AG09309 (cell line): Measurements from ENCODE around the gene VAMP1.
"Not testable (repeated sequence)": the region's sequence is repeated elsewhere in the genome, so short reads cannot be mapped to it uniquely, and the experiment has no call there.

Experiments
- DNase-seq: peaks from one replicate; pipeline ENCODE4 v3.0.0-alpha.2; 2010; ENCODE audit warnings: low read depth
- H3K4me3 ChIP-seq: 2 replicates; pipeline ENCODE4 v1.5.1; 2011; ENCODE audit warnings: mild to moderate bottlenecking, low read depth, low read length, moderate library complexity; ENCODE audit not compliant: control insufficient read depth
- CTCF ChIP-seq: IDR thresholded peaks from 2 replicates; pipeline ENCODE4 v1.5.1; 2011; ENCODE audit warnings: mild to moderate bottlenecking, low read depth, low read length, inconsistent platforms; ENCODE audit not compliant: insufficient read depth, control insufficient read depth; ENCODE audit errors: missing control alignments

VAMP1 gene

GRCh38 chr12:6494258-6494743 lies 23.8 kb upstream of the VAMP1 start:
- TF ChIP-seq CTCF = no peak
- DNase-seq = no peak

GRCh38 chr12:6493497-6494257 lies 23.2 kb upstream of the VAMP1 start, which contains the start of gene NCAPD2:
Gene NCAPD2, plus strand, starts transcription at chr12:6494102. Its CDS starts 997 bp downstream, at chr12:6495099.
- TF ChIP-seq CTCF = no peak

More at GRCh38 chr12:6494258-6494743, 23.8 kb upstream of the VAMP1 start:
- peak overlapping the region; percentile 53 for H3K4me3 ChIP-seq

GRCh38 chr12:6492838-6493496 lies 22.5 kb upstream of the VAMP1 start, which contains the start of gene MRPL51:
Gene MRPL51, minus strand, starts transcription at chr12:6493262. Its CDS starts 126 bp downstream, at chr12:6493136.
- no peak for TF ChIP-seq CTCF
- H3K4me3 ChIP-seq = peak within 1 kb of the TSS; percentile 81
- DNase-seq = peak; percentile 66

More at GRCh38 chr12:6493497-6494257, 23.2 kb upstream of the VAMP1 start, which contains the start of gene NCAPD2:
- peak within 1 kb of the TSS; percentile 81 for H3K4me3 ChIP-seq
- DNase-seq = peak; percentile 74

- not testable (repeated sequence) for DNase-seq
Observed at GRCh38 chr12:6490673-6491072, 20.2 kb upstream of the VAMP1 start.

GRCh38 chr12:6489449-6489848 lies 19.0 kb upstream of the VAMP1 start:
- no peak overlapping the region for H3K4me3 ChIP-seq
- TF ChIP-seq CTCF = no peak
- DNase-seq = no peak

More at GRCh38 chr12:6490673-6491072, 20.2 kb upstream of the VAMP1 start:
- not testable (repeated sequence) for H3K4me3 ChIP-seq

- DNase-seq = no peak
- no peak for TF ChIP-seq CTCF
- no peak overlapping the region for H3K4me3 ChIP-seq
Observed at GRCh38 chr12:6488240-6488639, 17.8 kb upstream of the VAMP1 start.

GRCh38 chr12:6478416-6478815 lies 7.9 kb upstream of the VAMP1 start:
- no peak for DNase-seq
- no peak for TF ChIP-seq CTCF
- no peak overlapping the region for H3K4me3 ChIP-seq

GRCh38 chr12:6477601-6478377 lies 7.3 kb upstream of the VAMP1 start:
- not testable (repeated sequence) for DNase-seq, H3K4me3 ChIP-seq
